Inferior parietal cortex (tissue), 1 donor: ENCODE results near the gene LMTK2.

Experiments used
- DNase-seq: peaks from one replicate; pipeline ENCODE4 v3.0.0-alpha.2; 2016; ENCODE audit errors: extremely low spot score

Gene LMTK2

GRCh38 chr7:98175260-98175940 is 68.7 kb downstream of the LMTK2 start:
- DNase-seq = no peak

- DNase-seq = no peak
Measured at GRCh38 chr7:98177553-98177952, 70.9 kb downstream of the LMTK2 start.

- DNase-seq = no peak
Measured at GRCh38 chr7:98178321-98178720, 71.7 kb downstream of the LMTK2 start.

DNA sequence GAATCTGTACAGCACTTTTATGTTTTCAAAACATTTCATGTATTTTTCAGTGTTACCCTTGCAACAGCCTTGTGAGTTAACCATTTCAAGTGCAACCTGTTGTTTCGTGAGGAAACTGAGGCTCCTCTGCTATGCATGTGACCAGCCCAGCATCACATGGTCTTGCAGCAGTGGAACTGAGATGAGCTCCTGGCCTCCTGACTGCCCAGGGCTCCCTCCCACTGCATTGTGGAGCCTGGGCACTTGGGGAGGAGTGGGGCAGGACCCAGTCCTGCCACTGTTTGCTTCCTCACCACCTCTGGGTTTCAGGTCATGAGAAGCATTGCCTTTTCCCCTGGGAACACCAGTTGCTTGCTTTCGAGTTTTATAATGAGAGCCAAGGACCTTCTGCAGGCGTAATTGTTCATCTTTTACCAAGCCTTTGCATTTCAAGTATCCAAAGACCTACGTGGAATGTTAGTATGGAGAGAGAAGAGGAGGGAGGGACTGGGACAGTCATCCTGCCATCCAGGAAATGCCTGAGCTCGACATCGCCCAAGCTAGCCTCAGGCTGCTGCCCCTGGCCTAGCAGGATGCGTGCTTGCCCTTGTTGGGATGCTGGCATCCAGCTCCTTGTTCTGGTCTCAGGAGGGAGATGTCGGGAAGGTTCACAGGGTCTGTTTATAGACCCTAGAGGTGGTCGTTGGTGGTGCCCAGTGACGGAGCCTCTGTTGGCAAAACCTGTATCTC is 72.3 kb downstream of the LMTK2 start:
- DNase-seq = no peak

- DNase-seq = no peak
Measured at GRCh38 chr7:98180751-98181150, 74.1 kb downstream of the LMTK2 start.

GRCh38 chr7:98185101-98185500 is 78.4 kb downstream of the LMTK2 start:
- no peak for DNase-seq

DNA sequence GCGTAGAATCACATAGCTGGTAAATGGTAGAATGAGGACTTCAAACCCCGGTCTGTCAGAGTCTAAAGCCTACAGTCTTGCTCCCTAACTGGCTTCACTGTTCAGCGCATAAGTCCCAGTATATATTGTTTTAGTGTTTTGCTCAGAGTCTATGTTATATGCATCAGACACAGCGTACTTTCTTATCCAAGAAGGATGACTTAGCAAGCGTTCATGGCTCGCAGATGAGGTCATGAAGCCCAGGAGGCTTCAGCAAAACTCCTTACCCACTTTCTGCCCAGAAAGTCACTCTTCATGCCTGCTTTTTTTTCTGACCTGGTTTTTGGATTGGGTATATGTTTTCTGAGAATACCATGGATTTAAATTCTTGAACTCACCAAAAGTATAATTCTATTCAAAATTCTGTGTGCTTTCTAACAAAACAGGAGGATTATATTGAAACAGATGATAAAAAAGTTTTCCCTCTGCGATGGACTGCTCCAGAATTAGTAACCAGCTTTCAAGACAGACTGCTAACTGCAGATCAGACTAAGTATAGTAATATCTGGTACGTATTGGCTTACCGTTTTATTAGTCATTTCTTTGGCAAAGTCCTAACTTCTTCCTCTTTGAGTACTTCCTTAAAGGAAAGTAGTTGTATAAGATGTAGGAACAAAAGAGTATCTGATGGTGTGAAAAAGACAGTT is 79.9 kb downstream of the LMTK2 start:
- DNase-seq = no peak

DNA sequence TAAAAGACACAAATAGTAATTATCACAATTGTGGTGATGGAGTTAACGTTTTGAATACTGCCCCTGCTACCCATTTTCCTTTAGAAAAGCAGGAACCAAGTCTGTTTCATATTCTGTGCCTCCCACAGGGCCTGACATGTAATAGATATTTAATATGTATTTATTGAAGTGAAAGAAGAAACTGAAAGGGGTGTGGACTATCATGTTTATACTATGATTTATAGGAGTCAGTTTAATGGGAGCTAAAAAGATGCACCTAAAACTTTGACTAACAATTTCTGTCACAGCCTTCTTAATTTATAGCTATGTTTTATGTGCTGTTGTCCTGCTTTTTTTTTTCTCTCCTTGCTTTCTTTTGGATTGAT is 80.5 kb downstream of the LMTK2 start:
- no peak for DNase-seq

DNA sequence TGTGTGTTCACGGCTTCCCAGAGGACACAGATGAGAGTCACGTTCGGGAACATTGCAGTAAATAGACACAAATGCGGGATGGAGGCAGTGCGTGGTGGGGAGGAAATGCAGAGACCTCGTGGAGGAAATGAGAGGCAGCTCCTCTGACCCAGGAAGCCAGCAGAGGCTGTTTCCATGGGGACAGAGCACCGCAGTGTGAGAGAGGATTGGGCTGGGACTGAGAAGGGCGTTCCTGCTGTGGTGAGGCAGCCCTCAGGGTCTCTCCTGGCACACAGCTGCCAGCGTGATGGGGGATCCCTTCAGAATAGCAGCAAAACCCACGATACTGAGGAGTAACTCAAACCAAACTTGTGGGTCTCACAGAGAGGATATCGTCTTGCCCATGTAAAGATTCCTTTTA is 82.9 kb downstream of the LMTK2 start:
- no peak for DNase-seq

DNA sequence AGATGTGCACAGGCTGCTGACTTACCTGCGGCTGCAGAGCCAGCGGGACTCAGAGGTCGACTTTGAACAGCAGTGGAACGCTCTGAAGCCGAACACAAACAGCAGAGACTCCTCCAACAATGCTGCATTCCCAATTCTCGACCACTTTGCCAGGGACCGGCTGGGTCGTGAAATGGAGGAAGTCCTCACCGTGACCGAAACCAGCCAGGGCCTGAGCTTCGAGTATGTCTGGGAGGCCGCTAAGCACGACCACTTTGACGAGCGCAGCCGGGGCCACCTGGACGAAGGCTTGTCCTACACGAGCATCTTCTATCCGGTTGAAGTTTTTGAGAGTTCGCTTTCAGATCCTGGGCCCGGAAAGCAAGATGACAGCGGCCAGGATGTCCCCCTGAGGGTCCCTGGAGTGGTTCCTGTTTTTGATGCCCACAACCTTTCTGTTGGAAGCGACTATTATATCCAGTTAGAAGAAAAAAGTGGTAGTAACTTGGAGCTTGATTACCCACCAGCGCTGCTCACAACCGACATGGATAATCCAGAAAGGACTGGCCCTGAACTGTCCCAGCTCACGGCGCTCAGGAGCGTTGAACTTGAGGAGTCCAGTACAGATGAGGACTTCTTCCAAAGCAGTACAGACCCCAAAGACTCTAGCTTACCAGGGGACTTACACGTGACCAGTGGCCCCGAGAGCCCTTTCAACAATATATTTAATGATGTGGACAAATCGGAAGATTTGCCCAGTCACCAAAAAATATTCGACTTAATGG is 85.2 kb downstream of the LMTK2 start:
- no peak for DNase-seq

DNA sequence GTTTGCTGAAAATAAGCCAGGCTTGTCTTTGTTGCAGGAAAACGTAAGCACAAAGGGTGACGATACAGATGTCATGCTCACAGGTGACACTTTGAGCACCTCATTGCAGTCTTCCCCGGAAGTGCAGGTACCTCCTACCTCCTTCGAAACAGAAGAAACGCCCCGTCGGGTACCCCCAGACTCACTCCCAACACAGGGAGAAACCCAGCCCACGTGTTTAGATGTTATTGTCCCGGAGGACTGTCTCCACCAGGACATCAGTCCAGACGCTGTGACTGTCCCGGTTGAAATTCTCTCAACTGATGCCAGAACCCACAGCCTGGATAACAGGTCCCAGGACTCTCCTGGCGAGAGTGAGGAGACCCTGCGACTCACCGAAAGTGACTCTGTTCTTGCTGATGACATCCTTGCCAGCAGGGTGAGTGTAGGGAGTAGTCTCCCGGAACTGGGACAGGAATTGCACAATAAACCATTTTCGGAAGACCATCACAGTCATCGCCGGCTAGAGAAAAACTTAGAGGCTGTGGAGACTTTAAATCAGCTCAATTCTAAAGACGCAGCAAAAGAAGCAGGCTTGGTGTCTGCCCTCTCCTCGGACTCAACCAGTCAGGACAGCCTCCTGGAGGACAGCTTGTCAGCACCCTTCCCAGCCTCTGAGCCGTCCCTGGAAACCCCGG is 86.3 kb downstream of the LMTK2 start:
- no peak for DNase-seq

DNA sequence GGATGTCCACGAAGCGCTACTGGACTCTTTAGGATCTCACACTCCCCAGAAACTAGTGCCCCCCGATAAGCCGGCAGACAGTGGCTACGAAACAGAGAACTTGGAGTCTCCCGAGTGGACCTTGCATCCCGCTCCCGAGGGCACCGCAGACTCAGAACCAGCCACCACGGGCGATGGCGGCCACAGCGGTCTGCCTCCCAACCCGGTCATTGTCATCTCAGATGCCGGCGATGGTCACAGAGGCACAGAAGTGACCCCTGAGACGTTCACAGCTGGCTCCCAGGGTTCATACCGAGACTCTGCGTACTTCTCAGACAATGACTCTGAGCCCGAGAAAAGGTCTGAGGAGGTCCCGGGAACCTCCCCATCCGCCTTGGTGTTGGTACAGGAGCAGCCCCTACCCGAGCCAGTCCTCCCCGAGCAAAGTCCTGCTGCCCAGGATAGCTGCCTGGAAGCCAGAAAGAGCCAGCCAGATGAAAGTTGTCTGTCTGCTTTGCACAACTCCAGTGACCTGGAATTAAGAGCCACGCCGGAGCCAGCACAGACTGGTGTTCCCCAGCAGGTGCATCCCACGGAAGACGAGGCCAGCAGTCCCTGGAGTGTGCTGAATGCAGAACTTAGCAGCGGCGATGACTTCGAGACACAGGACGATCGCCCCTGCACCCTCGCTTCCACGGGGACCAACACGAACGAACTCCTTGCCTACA is 87.0 kb downstream of the LMTK2 start:
- DNase-seq = no peak

GRCh38 chr7:98194186-98194585 is 87.5 kb downstream of the LMTK2 start:
- DNase-seq = no peak

- no peak for DNase-seq
Measured at GRCh38 chr7:98194672-98195457, 88.2 kb downstream of the LMTK2 start.

- no peak for DNase-seq
Measured at GRCh38 chr7:98196706-98197605, 90.3 kb downstream of the LMTK2 start.

- DNase-seq = no peak
Measured at GRCh38 chr7:98199131-98199530, 92.5 kb downstream of the LMTK2 start.

DNA sequence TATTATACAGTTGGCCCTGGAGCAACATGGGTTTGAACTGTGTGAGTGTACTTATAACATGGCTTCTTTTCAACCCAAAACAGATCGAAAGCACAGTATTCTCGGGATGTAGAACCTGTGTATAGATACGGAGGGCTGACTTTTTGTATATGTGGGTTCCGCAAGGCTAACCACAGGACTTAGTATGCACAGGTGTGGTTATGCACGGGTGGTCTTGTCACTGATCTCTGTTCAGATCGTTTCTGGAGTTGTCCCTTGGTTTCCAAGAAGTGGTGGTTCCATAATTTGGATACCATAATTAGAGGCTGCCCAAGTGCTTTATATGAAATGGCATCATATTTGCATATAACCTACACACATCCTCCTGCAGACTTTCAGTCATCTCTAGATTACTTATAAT is 93.7 kb downstream of the LMTK2 start:
- DNase-seq = no peak

DNA sequence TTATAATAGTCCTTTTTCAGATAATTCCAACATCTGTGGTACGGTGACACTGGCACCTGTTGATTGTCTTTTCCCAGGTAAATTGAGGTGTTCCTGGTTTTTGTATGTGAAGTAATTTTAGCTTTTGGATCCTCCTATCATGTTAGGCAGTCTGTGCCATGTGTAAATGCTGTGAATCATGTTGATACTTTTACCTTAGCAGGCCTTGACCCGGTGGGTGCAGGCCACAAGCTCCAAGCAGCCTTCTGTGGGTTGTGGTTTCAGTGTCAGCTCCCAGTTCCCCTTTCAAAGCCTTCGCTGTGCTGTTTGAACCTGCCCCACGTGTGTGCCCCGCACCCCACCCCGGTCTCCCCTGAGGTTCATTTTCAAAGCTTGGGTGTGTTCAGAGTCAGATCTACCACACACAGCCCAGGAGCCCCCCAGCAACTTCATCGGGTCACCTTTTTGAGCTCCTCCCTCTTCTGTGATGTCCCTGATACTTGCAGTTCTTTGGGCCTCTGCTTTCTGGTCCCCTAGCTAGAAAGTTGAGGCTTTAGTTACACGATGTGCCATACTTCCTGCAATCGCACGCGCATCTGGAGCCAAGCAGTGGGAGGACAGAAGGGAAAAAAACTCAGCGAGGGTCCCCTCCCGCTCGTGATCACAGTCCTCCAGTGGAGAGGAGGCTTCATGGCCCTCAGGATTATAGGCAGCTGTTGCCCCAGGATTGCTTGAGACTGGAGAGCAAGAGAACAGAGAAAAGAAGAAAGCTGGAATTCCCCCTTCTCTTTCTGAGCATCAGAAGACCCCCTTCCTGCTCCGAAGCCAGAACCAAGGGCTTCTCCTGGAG is 95.9 kb downstream of the LMTK2 start:
- DNase-seq = no peak
